Frontal cortex (tissue), 1 donor: ENCODE results near the gene TNNT1. TPM values are rescaled to one million over a fixed set of nuclear protein-coding genes. Genes with fewer than 3 reads are reported as not detected.

Source experiments
- small RNA-seq: library from RNA; depleted of rRNA; stranded (forward); fragments of <200 nt; gene quantifications from one replicate; pipeline ENCODE3, GENCODE V24; 2014
- total RNA-seq: library from RNA; depleted of rRNA; stranded (reverse); fragments of >200 nt; gene quantifications from one replicate; pipeline ENCODE4 v1.2.3, GENCODE V29; 2014

The TNNT1 gene
- total RNA-seq, 1 donor from 2014 or later = 2.4 TPM

Small RNA genes within 50 kb of the gene (small RNA-seq; reads per million reads assigned to genes)
- not detected for gene MIR7975
- gene RF01210 = not detected

Other genes with a start within 250 kb of the TNNT1 start
- not detected for gene NCR1, start 243.1 kb downstream of the TNNT1 start, total RNA-seq
- 0.82 TPM for gene NLRP7, start 201.7 kb downstream of the TNNT1 start, total RNA-seq
- 13.5 TPM for gene NLRP2, start 182.8 kb downstream of the TNNT1 start, total RNA-seq
- under 0.01 TPM for gene GP6, start 110.9 kb downstream of the TNNT1 start, total RNA-seq
- gene RDH13, start 86.1 kb downstream of the TNNT1 start, total RNA-seq = 14.3 TPM
- 2.9 TPM for gene EPS8L1, start 73.3 kb downstream of the TNNT1 start, total RNA-seq
- 16.7 TPM for gene PPP1R12C, start 31.6 kb downstream of the TNNT1 start, total RNA-seq
- 0.41 TPM for gene TNNI3, start 8.5 kb upstream of the TNNT1 start, total RNA-seq
- gene DNAAF3, start 17.4 kb upstream of the TNNT1 start, total RNA-seq = not detected
- 33.0 TPM for gene SYT5, start 31.1 kb upstream of the TNNT1 start, total RNA-seq
- 0.41 TPM for gene PTPRH, start 60.3 kb upstream of the TNNT1 start, total RNA-seq
- gene TMEM86B, start 79.6 kb upstream of the TNNT1 start, total RNA-seq = 0.82 TPM
- gene PPP6R1, start 109.8 kb upstream of the TNNT1 start, total RNA-seq = 11.0 TPM
- gene HSPBP1, start 130.9 kb upstream of the TNNT1 start, total RNA-seq = 28.9 TPM
- gene BRSK1, start 134.8 kb upstream of the TNNT1 start, total RNA-seq = 81.1 TPM
- gene TMEM150B, start 176.1 kb upstream of the TNNT1 start, total RNA-seq = not detected
- 5.7 TPM for gene KMT5C, start 190.7 kb upstream of the TNNT1 start, total RNA-seq
- gene COX6B2, start 205.5 kb upstream of the TNNT1 start, total RNA-seq = under 0.01 TPM
- gene GARIN5B, start 214.1 kb upstream of the TNNT1 start, total RNA-seq = not detected
- gene IL11, start 221.3 kb upstream of the TNNT1 start, total RNA-seq = 0.41 TPM
- not detected for gene TMEM190, start 227.6 kb upstream of the TNNT1 start, total RNA-seq
- gene TMEM238, start 235.1 kb upstream of the TNNT1 start, total RNA-seq = 0.41 TPM
- gene RPL28, start 236.7 kb upstream of the TNNT1 start, total RNA-seq = 112 TPM